ENCODE data around the gene ENO1.
"Not testable (repeated sequence)": the region's sequence is repeated elsewhere in the genome, so short reads cannot be mapped to it uniquely, and the experiment has no call there.

ENO1 gene

GRCh38 chr1:8818789-8819188 is 59.7 kb downstream of the ENO1 start:
- H3K9ac ChIP-seq (ENCODE audit: low read length); H3K27me3 ChIP-seq (ENCODE audit: control insufficient read depth, insufficient read depth, low read length); H3K27ac ChIP-seq (ENCODE audit: low read depth, low read length); H3K36me3 ChIP-seq (ENCODE audit: control insufficient read depth, insufficient read depth, low read length); H3K4me3 ChIP-seq (ENCODE audit: low read length): not testable (repeated sequence)
- peaks cover 21% of the 10 kb centered on the region for H3K4me1 ChIP-seq (ENCODE audit: control insufficient read depth, insufficient read depth, low read length)

GRCh38 chr1:8818325-8818775 is 60.1 kb downstream of the ENO1 start:
- H3K4me3 ChIP-seq (ENCODE audit: low read length): peak overlapping the region; percentile 69
- H3K4me1 ChIP-seq (ENCODE audit: control insufficient read depth, insufficient read depth, low read length): peaks cover 21% of the 10 kb centered on the region
- H3K27ac ChIP-seq (ENCODE audit: low read depth, low read length): peak overlapping the region; percentile 94
- no peaks in the 10 kb centered on the region for H3K27me3 ChIP-seq (ENCODE audit: control insufficient read depth, insufficient read depth, low read length)
- H3K36me3 ChIP-seq (ENCODE audit: control insufficient read depth, insufficient read depth, low read length): no peaks in the 10 kb centered on the region
- H3K9ac ChIP-seq (ENCODE audit: low read length): peak overlapping the region; percentile 53

- Histone ChIP-seq H3K9ac (ENCODE audit: low read length) (peak within 1 kb of the TSS; percentile 72), H3K4me1 (ENCODE audit: control insufficient read depth, insufficient read depth, low read length) (peaks cover 25% of the 10 kb centered on the region), H3K36me3 (ENCODE audit: control insufficient read depth, insufficient read depth, low read length) (no peaks in the 10 kb centered on the region), H3K27ac (ENCODE audit: low read depth, low read length) (peak within 1 kb of the TSS; percentile 96), H3K27me3 (ENCODE audit: control insufficient read depth, insufficient read depth, low read length) (no peaks in the 10 kb centered on the region), H3K4me3 (ENCODE audit: low read length) (peak within 1 kb of the TSS; percentile 84)
These were observed 60.8 kb downstream of the ENO1 start, which contains the start of gene RERE for GRCh38 chr1:8817412-8818324. RERE (minus strand) TSS chr1:8817640.

- Histone ChIP-seq H3K27me3 (ENCODE audit: control insufficient read depth, insufficient read depth, low read length) (no peaks in the 10 kb centered on the region), H3K36me3 (ENCODE audit: control insufficient read depth, insufficient read depth, low read length) (no peaks in the 10 kb centered on the region), H3K27ac (ENCODE audit: low read depth, low read length) (peak overlapping the region; percentile 96), H3K4me1 (ENCODE audit: control insufficient read depth, insufficient read depth, low read length) (peaks cover 28% of the 10 kb centered on the region), H3K4me3 (ENCODE audit: low read length) (peak overlapping the region; percentile 84), H3K9ac (ENCODE audit: low read length) (peak overlapping the region; percentile 72)
These were observed 61.6 kb downstream of the ENO1 start for GRCh38 chr1:8816831-8817411.

DNA sequence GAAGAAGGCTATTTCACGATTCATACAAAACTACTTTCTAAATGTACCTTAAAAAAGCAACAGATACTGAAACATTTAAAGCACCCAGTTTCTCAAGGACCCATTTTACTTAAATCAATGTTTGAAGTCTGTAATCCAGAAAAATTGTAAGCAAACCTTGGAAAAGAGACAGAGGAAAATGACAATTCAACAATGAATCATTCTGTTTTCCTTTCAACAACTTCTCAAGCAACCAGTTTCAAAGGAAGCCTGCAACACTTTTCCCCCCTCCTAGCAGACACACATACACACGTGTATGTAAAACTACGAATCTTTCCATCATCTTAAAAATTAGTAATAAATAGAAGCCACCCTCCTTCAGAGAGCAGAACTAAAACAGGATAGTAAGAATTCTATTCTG is 62.2 kb downstream of the ENO1 start:
- peaks cover 30% of the 10 kb centered on the region for H3K4me1 ChIP-seq (ENCODE audit: control insufficient read depth, insufficient read depth, low read length)

GRCh38 chr1:8815582-8816151 is 62.8 kb downstream of the ENO1 start:
- Histone ChIP-seq H3K36me3 (ENCODE audit: control insufficient read depth, insufficient read depth, low read length) (no peaks in the 10 kb centered on the region), H3K4me3 (ENCODE audit: low read length) (peak overlapping the region; percentile 84), H3K4me1 (ENCODE audit: control insufficient read depth, insufficient read depth, low read length) (peaks cover 30% of the 10 kb centered on the region), H3K27me3 (ENCODE audit: control insufficient read depth, insufficient read depth, low read length) (no peaks in the 10 kb centered on the region), H3K9ac (ENCODE audit: low read length) (no peak overlapping the region), H3K27ac (ENCODE audit: low read depth, low read length) (peak overlapping the region; percentile 96)

More for the DNA sequence above, 62.2 kb downstream of the ENO1 start:
- no peaks in the 10 kb centered on the region for H3K36me3 ChIP-seq (ENCODE audit: control insufficient read depth, insufficient read depth, low read length)
- H3K27ac ChIP-seq (ENCODE audit: low read depth, low read length): peak overlapping the region; percentile 96
- no peak overlapping the region for H3K9ac ChIP-seq (ENCODE audit: low read length)
- H3K4me3 ChIP-seq (ENCODE audit: low read length): peak overlapping the region; percentile 84
- H3K27me3 ChIP-seq (ENCODE audit: control insufficient read depth, insufficient read depth, low read length): no peaks in the 10 kb centered on the region

GRCh38 chr1:8814865-8815264 is 63.6 kb downstream of the ENO1 start:
- no peaks in the 10 kb centered on the region for H3K27me3 ChIP-seq (ENCODE audit: control insufficient read depth, insufficient read depth, low read length)
- peaks cover 30% of the 10 kb centered on the region for H3K4me1 ChIP-seq (ENCODE audit: control insufficient read depth, insufficient read depth, low read length)
- no peak overlapping the region for H3K9ac ChIP-seq (ENCODE audit: low read length)

GRCh38 chr1:8813991-8814390 is 64.5 kb downstream of the ENO1 start:
- Histone ChIP-seq H3K9ac (ENCODE audit: low read length) (no peak overlapping the region), H3K4me3 (ENCODE audit: low read length) (no peak overlapping the region), H3K27me3 (ENCODE audit: control insufficient read depth, insufficient read depth, low read length) (no peaks in the 10 kb centered on the region), H3K36me3 (ENCODE audit: control insufficient read depth, insufficient read depth, low read length) (no peaks in the 10 kb centered on the region), H3K27ac (ENCODE audit: low read depth, low read length) (peak overlapping the region; percentile 96), H3K4me1 (ENCODE audit: control insufficient read depth, insufficient read depth, low read length) (peaks cover 30% of the 10 kb centered on the region)

More at GRCh38 chr1:8814865-8815264, 63.6 kb downstream of the ENO1 start:
- peak overlapping the region; percentile 96 for H3K27ac ChIP-seq (ENCODE audit: low read depth, low read length)
- H3K36me3 ChIP-seq (ENCODE audit: control insufficient read depth, insufficient read depth, low read length): no peaks in the 10 kb centered on the region
- H3K4me3 ChIP-seq (ENCODE audit: low read length): no peak overlapping the region

DNA sequence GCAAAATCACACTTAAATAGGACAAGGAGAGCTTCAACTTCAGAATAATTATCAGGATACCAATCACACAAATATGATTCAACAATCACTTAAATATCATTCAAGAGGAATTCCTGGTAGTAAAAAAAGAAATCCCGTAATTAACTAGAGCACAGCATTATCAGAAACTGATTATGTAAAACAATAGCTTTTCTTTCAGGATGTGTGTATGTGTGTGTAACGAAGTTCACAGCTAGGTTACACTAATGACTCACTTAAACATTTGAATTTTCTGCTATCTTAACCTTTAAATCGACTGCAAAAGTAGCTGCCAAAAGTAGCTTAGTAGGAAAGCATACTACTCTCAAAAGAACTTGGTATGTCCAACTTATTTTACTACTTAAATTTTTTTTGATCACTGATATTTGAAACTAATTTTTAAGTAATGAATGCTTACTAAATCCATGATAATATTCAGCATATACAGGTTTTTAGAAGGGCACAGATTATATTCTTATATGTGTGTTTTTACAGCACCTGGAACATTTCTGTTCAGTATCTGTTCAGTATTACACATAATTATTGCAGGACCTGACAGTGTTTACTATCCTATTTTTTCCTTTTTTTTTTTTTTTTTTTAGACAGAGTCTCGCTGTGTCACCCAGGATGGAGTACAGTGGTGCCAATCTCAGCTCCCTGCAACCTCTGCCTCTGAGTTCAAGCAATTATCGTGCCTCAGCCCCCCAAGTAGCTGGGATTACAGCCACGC is 65.3 kb downstream of the ENO1 start:
- no peak overlapping the region for H3K9ac ChIP-seq (ENCODE audit: low read length)
- H3K4me1 ChIP-seq (ENCODE audit: control insufficient read depth, insufficient read depth, low read length): peaks cover 26% of the 10 kb centered on the region
- peak overlapping the region; percentile 96 for H3K27ac ChIP-seq (ENCODE audit: low read depth, low read length)
- H3K36me3 ChIP-seq (ENCODE audit: control insufficient read depth, insufficient read depth, low read length): no peaks in the 10 kb centered on the region
- no peak overlapping the region for H3K4me3 ChIP-seq (ENCODE audit: low read length)
- H3K27me3 ChIP-seq (ENCODE audit: control insufficient read depth, insufficient read depth, low read length): no peaks in the 10 kb centered on the region

DNA sequence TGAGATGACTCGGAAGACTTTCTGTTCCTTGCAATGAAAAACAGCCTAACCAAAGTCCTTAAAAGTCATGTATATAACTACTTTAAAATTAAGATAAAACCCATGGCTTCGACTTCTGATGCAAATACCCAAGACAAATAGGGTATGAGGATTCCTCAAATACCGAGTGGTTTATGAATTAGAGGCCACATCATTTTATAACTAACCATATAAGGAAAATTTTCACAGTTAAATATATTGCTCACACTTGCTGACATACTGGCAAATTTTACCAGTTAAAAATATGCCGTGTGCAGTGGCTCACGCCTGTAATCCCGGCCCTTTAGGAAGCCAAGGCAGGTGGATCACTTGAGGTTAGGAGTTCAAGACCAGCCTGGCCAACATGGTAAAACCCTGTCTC is 66.4 kb downstream of the ENO1 start:
- Histone ChIP-seq H3K27me3 (ENCODE audit: control insufficient read depth, insufficient read depth, low read length) (no peaks in the 10 kb centered on the region), H3K27ac (ENCODE audit: low read depth, low read length) (peak overlapping the region; percentile 29), H3K36me3 (ENCODE audit: control insufficient read depth, insufficient read depth, low read length) (no peaks in the 10 kb centered on the region), H3K4me3 (ENCODE audit: low read length) (no peak overlapping the region), H3K9ac (ENCODE audit: low read length) (no peak overlapping the region), H3K4me1 (ENCODE audit: control insufficient read depth, insufficient read depth, low read length) (peaks cover 23% of the 10 kb centered on the region)

Data from rectal smooth muscle tissue (tissue), 1 donor.